Right atrium auricular region (tissue), 2 donors: Measurements from ENCODE around the gene TMPRSS7. TPM values are rescaled to one million over a fixed set of nuclear protein-coding genes. Genes with fewer than 3 reads are reported as not detected.

ENCODE experiments used
- DNase-seq: peaks from one replicate; pipeline ENCODE4 v3.0.0-alpha.2; 2019; ENCODE audit warnings: low spot score
- H3K27ac ChIP-seq, 2 donors: fragments of 200-600 bp; sonication (generic); 1 replicate in 1 of 2; 2 replicates in 1 of 2; pipeline ENCODE4 v1.5.1; 2016 to 2019
- H3K27me3 ChIP-seq, 2 donors: fragments of 200-600 bp; sonication (generic); one replicate each; pipeline versions ENCODE4 v1.5.1 to v1.6.0; 2017 to 2019
- H3K36me3 ChIP-seq: fragments of 200-600 bp; sonication (generic); one replicate; pipeline ENCODE4 v1.5.1; 2016
- H3K4me1 ChIP-seq, 2 donors: fragments of 200-600 bp; sonication (generic); one replicate each; pipeline versions ENCODE4 v1.5.1 to v1.6.0; 2017 to 2019
- H3K4me3 ChIP-seq, 2 donors: fragments of 200-600 bp; sonication (generic); 1 replicate in 1 of 2; 2 replicates in 1 of 2; pipeline ENCODE4 v1.5.1; 2017 to 2019; ENCODE audit warnings: mild to moderate bottlenecking in 1 of 2, moderate library complexity in 1 of 2
- H3K9me3 ChIP-seq, 2 donors: fragments of 200-600 bp; sonication (generic); one replicate each; pipeline ENCODE4 v1.5.1; 2019
- CTCF ChIP-seq, 2 donors: fragments of 200-600 bp; sonication (generic); IDR thresholded peaks; one replicate each; pipeline ENCODE4 v1.5.1; 2019; ENCODE audit warnings: antibody characterized with exemption in 2 of 2
- total RNA-seq, 2 donors: library from RNA; depleted of rRNA; stranded (reverse); fragments of >200 nt; gene quantifications; one replicate each; pipeline ENCODE4 v1.1.0, GENCODE V29; 2016

TMPRSS7 gene
- total RNA-seq, 2 donors from 2014 or later: not detected

DNA sequence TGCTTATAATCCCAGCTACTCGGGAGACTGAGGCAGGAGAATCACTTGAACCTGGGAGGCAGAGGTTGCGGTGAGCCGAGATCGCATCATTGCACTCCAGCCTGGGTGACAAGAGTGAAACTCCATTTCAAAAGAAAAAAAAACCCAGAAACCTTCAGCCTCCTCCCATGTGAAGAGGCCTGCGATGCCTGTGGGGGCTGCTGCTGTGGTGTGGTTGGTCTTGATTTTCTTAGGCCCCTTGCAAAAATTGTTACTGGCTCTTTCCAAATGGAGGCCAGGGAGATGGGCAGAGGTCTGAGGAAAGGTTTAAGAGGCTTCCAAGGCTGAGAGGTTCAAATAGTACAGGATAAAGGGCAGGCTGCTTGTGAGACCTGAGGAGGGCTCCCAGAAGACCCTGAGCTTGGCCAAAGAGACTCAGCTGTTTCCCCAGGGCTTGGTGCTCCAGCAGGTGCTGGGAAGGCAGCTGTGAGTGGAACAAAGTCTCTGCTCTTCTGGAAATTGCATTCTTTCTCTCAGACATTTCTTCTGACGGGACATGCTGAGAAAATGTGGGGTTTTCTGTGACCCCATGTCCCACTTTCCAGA, 80.1 kb downstream of the TMPRSS7 start:
- no peaks in the 10 kb centered on the region for H3K36me3 ChIP-seq
- no peak overlapping the region for H3K4me3 ChIP-seq
- DNase-seq: no peak
- no peaks in the 10 kb centered on the region for H3K9me3 ChIP-seq
- peaks cover 0 to 10% of the 10 kb centered on the region in 2 donors for H3K4me1 ChIP-seq
- no peak overlapping the region for H3K27ac ChIP-seq
- no peaks in the 10 kb centered on the region for H3K27me3 ChIP-seq
- TF ChIP-seq CTCF (IDR thresholded peaks at IDR 0.05): no peak

DNA sequence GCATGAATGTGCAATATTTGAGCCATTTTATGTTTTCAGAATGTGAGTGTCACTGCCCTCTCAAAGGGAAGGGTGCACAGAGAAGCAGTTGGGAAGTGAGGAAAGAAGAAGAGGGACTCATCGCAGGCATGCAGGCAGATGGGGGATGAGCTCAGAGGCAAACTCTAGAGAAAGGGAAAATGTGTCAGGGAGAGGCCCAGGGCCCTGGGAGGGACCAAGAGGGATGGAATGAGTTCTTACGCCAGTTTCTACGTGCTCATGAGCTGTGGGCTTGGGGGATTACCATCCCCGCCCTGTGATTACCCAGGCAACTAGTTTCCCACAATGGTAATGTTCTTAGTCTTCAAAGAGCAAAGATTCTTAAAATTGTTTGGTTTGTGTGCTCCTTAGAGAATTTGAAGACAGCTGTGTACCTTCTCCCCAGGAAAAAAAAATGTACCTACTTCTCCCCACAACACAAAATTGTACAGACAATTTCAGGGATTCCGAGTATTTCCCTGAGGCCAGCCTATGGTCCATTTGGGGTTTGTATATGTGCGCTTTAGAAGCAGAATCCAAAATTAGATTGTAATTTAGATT, 80.7 kb downstream of the TMPRSS7 start:
- TF ChIP-seq CTCF (IDR thresholded peaks at IDR 0.05): no peak
- Histone ChIP-seq H3K9me3 (no peaks in the 10 kb centered on the region), H3K36me3 (no peaks in the 10 kb centered on the region), H3K4me1 (peaks cover 0 to 10% of the 10 kb centered on the region in 2 donors), H3K27ac (no peak overlapping the region), H3K4me3 (no peak overlapping the region), H3K27me3 (no peaks in the 10 kb centered on the region)
- DNase-seq: no peak

DNA sequence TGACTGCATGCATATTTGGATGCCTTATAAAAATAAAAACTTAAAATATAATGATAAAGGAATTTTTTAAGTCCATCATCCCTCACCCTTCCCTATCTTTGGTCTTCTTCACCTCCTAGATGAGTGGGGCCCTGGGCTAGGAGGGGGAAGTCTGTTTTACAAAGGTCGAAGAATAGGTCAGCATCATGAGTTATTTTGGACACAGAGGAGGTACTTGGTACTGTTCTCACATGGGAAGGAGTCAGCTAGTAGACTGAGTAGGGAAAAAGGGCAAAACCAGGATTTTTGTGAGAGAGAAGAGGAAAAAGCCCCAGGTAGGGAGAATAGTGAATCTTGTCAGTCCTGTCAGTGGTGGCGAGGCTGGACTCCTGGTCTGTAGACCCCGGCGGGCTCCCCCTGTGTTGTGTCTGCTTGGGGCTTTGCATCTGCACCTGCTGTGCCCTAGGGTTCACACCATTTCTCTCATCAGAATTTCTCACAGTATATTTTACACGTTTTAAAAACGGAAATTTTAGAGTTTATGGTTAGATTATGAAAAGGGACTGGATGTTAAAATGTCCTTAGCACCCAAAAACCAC, 81.4 kb downstream of the TMPRSS7 start:
- TF ChIP-seq CTCF (IDR thresholded peaks at IDR 0.05): no peak
- Histone ChIP-seq H3K27ac (no peak overlapping the region), H3K36me3 (no peaks in the 10 kb centered on the region), H3K4me1 (peaks cover 0 to 10% of the 10 kb centered on the region in 2 donors), H3K4me3 (no peak overlapping the region), H3K9me3 (no peaks in the 10 kb centered on the region), H3K27me3 (no peaks in the 10 kb centered on the region)
- DNase-seq: no peak

DNA sequence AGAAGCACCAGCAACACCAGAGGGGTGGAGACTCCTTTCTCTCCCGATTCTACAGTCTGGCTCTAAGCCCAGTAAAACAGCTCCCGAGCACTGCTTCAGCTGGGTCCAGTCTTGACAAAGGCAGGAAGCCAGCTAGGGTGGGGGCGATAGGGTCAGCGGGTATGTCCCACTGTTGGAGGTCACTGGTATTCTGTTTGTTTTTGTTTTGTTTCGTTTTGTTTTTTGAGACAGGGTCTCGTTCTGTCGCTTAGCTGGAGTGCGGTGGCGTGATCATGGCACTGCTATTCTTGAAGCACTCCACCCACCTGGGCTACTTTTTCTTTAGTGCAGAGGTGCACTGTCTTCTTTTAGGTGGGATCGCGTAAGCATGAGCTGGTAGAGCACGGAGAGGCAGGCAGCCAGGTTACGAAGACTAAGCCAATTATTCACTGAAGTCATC, 82.2 kb downstream of the TMPRSS7 start:
- Histone ChIP-seq H3K36me3 (no peaks in the 10 kb centered on the region), H3K27me3 (no peaks in the 10 kb centered on the region), H3K9me3 (no peaks in the 10 kb centered on the region), H3K4me1 (peaks cover 0 to 10% of the 10 kb centered on the region in 2 donors), H3K27ac (no peak overlapping the region), H3K4me3 (peak overlapping the region in 1 of 2 donors; percentile 28)
- no peak for DNase-seq
- no peak for TF ChIP-seq CTCF (IDR thresholded peaks at IDR 0.05)

DNA sequence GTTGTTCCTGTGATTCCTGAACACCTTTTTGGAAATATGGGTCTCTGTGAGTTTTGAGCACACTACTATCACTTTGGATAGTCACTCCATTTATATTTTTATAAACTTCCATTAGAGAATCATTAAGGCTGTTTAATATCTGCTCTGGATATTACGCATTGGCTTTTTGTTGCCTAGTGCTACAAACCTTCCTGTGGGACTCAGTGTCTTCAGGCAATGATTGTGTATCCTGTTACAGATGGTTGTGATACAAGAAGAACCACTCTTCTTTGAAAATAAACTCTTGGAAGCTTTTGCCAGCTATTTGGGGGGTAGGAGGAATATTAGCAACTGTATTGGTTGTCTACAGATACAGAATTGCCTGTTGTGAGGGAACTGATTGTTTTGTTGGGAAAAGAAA, 82.9 kb downstream of the TMPRSS7 start:
- no peak for DNase-seq
- Histone ChIP-seq H3K27me3 (no peaks in the 10 kb centered on the region), H3K9me3 (no peaks in the 10 kb centered on the region), H3K36me3 (no peaks in the 10 kb centered on the region), H3K4me3 (no peak overlapping the region), H3K4me1 (peaks cover 0 to 10% of the 10 kb centered on the region in 2 donors), H3K27ac (no peak overlapping the region)
- TF ChIP-seq CTCF (IDR thresholded peaks at IDR 0.05): no peak
